ENCODE measurements around the gene ROCK2. TPM values are rescaled to one million over a fixed set of nuclear protein-coding genes. Genes with fewer than 3 reads are reported as not detected.
"Not testable (repeated sequence)": the region's sequence is repeated elsewhere in the genome, so short reads cannot be mapped to it uniquely, and the experiment has no call there.

The ROCK2 gene
- total and polyA plus RNA-seq, 2 of the 8 experiments (the other 6 are each of a cell fraction or from before 2014, with no cell fraction given) = 2.7 to 29.0 TPM

- TF ChIP-seq ASH2L (IDR thresholded peaks at IDR 0.05; ENCODE audit: low read length) = no peak
Observed at GRCh38 chr2:11329776-11330175, 14.7 kb downstream of the ROCK2 start (continued).

GRCh38 chr2:11328522-11328921, 15.9 kb downstream of the ROCK2 start:
- not testable (repeated sequence) for H3K9ac ChIP-seq (replicated peaks in 1 of 4; ENCODE audit: extremely low read depth in 1 of 4, low read depth in 3 of 4, low read length in 3 of 4); H3K4me3 ChIP-seq (ENCODE audit: extremely low read depth in 1 of 4, insufficient read depth in 2 of 4, low read depth in 3 of 4, low read length in 4 of 4); H3K4me1 ChIP-seq (replicated peaks in 1 of 4; ENCODE audit: control insufficient read depth in 3 of 4, insufficient read depth in 4 of 4, low read length in 3 of 4); H3K4ac ChIP-seq (replicated peaks; ENCODE audit: insufficient read length, low read depth, low read length); H3K23me2 ChIP-seq (ENCODE audit: low read depth, low read length); DNase-seq (ENCODE audit: low read depth in 1 of 2, low spot score in 2 of 2); H3K18ac ChIP-seq (ENCODE audit: extremely low read depth, low read length); H4K5ac ChIP-seq (ENCODE audit: insufficient read length, low read depth, low read length); H2BK15ac ChIP-seq (ENCODE audit: low read length); H3K14ac ChIP-seq (ENCODE audit: insufficient read length); H3K4me2 ChIP-seq (ENCODE audit: insufficient read depth in 1 of 2, low read depth in 2 of 2, low read length in 2 of 2); H3K36me3 ChIP-seq (ENCODE audit: control insufficient read depth in 2 of 4, insufficient read depth in 4 of 4, low read length in 3 of 4); H4K8ac ChIP-seq (ENCODE audit: extremely low read depth, insufficient read depth, low read length); H3K79me1 ChIP-seq (ENCODE audit: low read depth, low read length); FAIRE-seq; H3K27me3 ChIP-seq (replicated peaks in 1 of 4; ENCODE audit: control insufficient read depth in 3 of 4, extremely low read depth in 1 of 4, insufficient read depth in 3 of 4, low read length in 3 of 4); H3K9me3 ChIP-seq (ENCODE audit: insufficient read depth in 2 of 2, low read depth in 1 of 2, low read length in 1 of 2); H2BK5ac ChIP-seq (ENCODE audit: low read depth, low read length); H2AFZ ChIP-seq (ENCODE audit: low read length); H2BK12ac ChIP-seq (ENCODE audit: low read depth, low read length); H3K23ac ChIP-seq (ENCODE audit: insufficient read length); H3K56ac ChIP-seq (replicated peaks; ENCODE audit: insufficient read length, low read depth, low read length); H4K20me1 ChIP-seq (replicated peaks in 1 of 2; ENCODE audit: control insufficient read depth in 1 of 2, insufficient read depth in 2 of 2, low read length in 2 of 2); H3K27ac ChIP-seq (ENCODE audit: low read depth, low read length); H2AK5ac ChIP-seq (ENCODE audit: low read depth, low read length); H2BK20ac ChIP-seq (ENCODE audit: low read length); H2BK120ac ChIP-seq (replicated peaks; ENCODE audit: low read depth, low read length); H4K91ac ChIP-seq (replicated peaks; ENCODE audit: insufficient read length, low read length)
- ChIA-PET CTCF (ENCODE audit: partially characterized antibody) (interaction anchor here (0.5 to 1.6 kb wide), 3 partner anchors 15 to 197 kb away, joined by 3 to 5 read pairs (median 3); a partner anchor contains a TSS), POLR2A (ENCODE audit: partially characterized antibody) (interaction anchor here (1.0 kb wide), 1 partner anchor 15 kb away, joined by 4 read pairs; no protein-coding TSS in a partner anchor)
- H3K79me2 ChIP-seq (ENCODE audit: control insufficient read depth in 1 of 2, insufficient read depth in 2 of 2, low read length in 2 of 2) = peaks cover 0 to 90% of the 10 kb centered on the region in 2 experiments; a peak in 2 of 4 replicates
- WGBS, 2 experiments (ENCODE audit: extremely low coverage in 1 of 2, insufficient coverage in 1 of 2, insufficient read length in 1 of 2, insufficient replicate concordance in 2 of 2, low coverage in 1 of 2, low lambda C conversion rate in 2 of 2, missing lambda C conversion rate in 1 of 2) = 78% methylated on average over 1 of the region's 1 CpG; no CpG with 5 or more reads in 1 of the 2 experiments

Data from H1 (cell line).